ENCODE results near the gene SASH1. TPM values are rescaled to one million over a fixed set of nuclear protein-coding genes. Genes with fewer than 3 reads are reported as not detected.

Gene SASH1
- total RNA-seq, 1 donor from 2014 or later: 15.5 TPM

- DNase-seq (ENCODE audit: low read depth) (no peak), FAIRE-seq (no peak)
- Mint-ChIP-seq H3K9me3 (ENCODE audit: unreplicated experiment) (no peaks in the 10 kb centered on the region), H3K4me3 (ENCODE audit: unreplicated experiment) (no peak overlapping the region), H3K27ac (ENCODE audit: unreplicated experiment) (no peak overlapping the region), H3K36me3 (ENCODE audit: low read depth, unreplicated experiment) (no peaks in the 10 kb centered on the region), H3K4me1 (ENCODE audit: low read depth, unreplicated experiment) (no peaks in the 10 kb centered on the region), H3K27me3 (ENCODE audit: low read depth, unreplicated experiment) (peaks cover 2% of the 10 kb centered on the region)
- Histone ChIP-seq H3K79me2 (ENCODE audit: insufficient read depth, low read length) (no peaks in the 10 kb centered on the region), H3K36me3 (ENCODE audit: insufficient read depth, low read length) (no peaks in the 10 kb centered on the region), H3K9ac (ENCODE audit: low read length) (no peak overlapping the region), H3K27ac (ENCODE audit: low read depth, low read length) (no peak overlapping the region), H2AFZ (ENCODE audit: low read depth, low read length) (no peak overlapping the region), H3K4me1 (ENCODE audit: insufficient read depth, low read length) (no peaks in the 10 kb centered on the region), H3K9me3 (ENCODE audit: insufficient read depth, low read depth, low read length) (no peaks in the 10 kb centered on the region), H3K4me3 (ENCODE audit: insufficient read depth, low read depth, low read length) (no peak overlapping the region), H3K27me3 (ENCODE audit: insufficient read depth, low read length) (no peaks in the 10 kb centered on the region), H3K4me2 (ENCODE audit: low read length) (no peak overlapping the region), H4K20me1 (ENCODE audit: insufficient read depth, low read length) (no peaks in the 10 kb centered on the region)
- TF ChIP-seq, protein P1, sequence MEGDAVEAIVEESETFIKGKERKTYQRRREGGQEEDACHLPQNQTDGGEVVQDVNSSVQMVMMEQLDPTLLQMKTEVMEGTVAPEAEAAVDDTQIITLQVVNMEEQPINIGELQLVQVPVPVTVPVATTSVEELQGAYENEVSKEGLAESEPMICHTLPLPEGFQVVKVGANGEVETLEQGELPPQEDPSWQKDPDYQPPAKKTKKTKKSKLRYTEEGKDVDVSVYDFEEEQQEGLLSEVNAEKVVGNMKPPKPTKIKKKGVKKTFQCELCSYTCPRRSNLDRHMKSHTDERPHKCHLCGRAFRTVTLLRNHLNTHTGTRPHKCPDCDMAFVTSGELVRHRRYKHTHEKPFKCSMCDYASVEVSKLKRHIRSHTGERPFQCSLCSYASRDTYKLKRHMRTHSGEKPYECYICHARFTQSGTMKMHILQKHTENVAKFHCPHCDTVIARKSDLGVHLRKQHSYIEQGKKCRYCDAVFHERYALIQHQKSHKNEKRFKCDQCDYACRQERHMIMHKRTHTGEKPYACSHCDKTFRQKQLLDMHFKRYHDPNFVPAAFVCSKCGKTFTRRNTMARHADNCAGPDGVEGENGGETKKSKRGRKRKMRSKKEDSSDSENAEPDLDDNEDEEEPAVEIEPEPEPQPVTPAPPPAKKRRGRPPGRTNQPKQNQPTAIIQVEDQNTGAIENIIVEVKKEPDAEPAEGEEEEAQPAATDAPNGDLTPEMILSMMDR (IDR thresholded peaks at IDR 0.05; ENCODE audit: insufficient read depth, low read depth, low read length): no peak
- no peak for TF ChIP-seq EZH2 (IDR thresholded peaks at IDR 0.05; ENCODE audit: insufficient read depth, low read length)
These were observed 44.0 kb upstream of the SASH1 start for GRCh38 chr6:148298683-148299082.

- H3K4me2 ChIP-seq (ENCODE audit: low read length): no peak overlapping the region
- H3K27me3 Mint-ChIP-seq (ENCODE audit: low read depth, unreplicated experiment): no peaks in the 10 kb centered on the region
- no peak overlapping the region for H3K27ac Mint-ChIP-seq (ENCODE audit: unreplicated experiment)
- no peaks in the 10 kb centered on the region for H4K20me1 ChIP-seq (ENCODE audit: insufficient read depth, low read length)
- H3K4me3 Mint-ChIP-seq (ENCODE audit: unreplicated experiment): no peak overlapping the region
- H3K9me3 Mint-ChIP-seq (ENCODE audit: unreplicated experiment): no peaks in the 10 kb centered on the region
- no peaks in the 10 kb centered on the region for H3K9me3 ChIP-seq (ENCODE audit: insufficient read depth, low read depth, low read length)
- H3K4me1 ChIP-seq (ENCODE audit: insufficient read depth, low read length): peaks cover 20% of the 10 kb centered on the region
- no peak overlapping the region for H2AFZ ChIP-seq (ENCODE audit: low read depth, low read length)
- no peaks in the 10 kb centered on the region for H3K36me3 ChIP-seq (ENCODE audit: insufficient read depth, low read length)
- H3K27me3 ChIP-seq (ENCODE audit: insufficient read depth, low read length): no peaks in the 10 kb centered on the region
- no peak for DNase-seq (ENCODE audit: low read depth)
- FAIRE-seq: no peak
- peaks cover 10% of the 10 kb centered on the region for H3K4me1 Mint-ChIP-seq (ENCODE audit: low read depth, unreplicated experiment)
- no peak overlapping the region for H3K9ac ChIP-seq (ENCODE audit: low read length)
- no peak overlapping the region for H3K4me3 ChIP-seq (ENCODE audit: insufficient read depth, low read depth, low read length)
- H3K27ac ChIP-seq (ENCODE audit: low read depth, low read length): no peak overlapping the region
- TF ChIP-seq EZH2 (IDR thresholded peaks at IDR 0.05; ENCODE audit: insufficient read depth, low read length): no peak
- TF ChIP-seq, protein P1 (IDR thresholded peaks at IDR 0.05; ENCODE audit: insufficient read depth, low read depth, low read length): no peak
- no peaks in the 10 kb centered on the region for H3K36me3 Mint-ChIP-seq (ENCODE audit: low read depth, unreplicated experiment)
- no peaks in the 10 kb centered on the region for H3K79me2 ChIP-seq (ENCODE audit: insufficient read depth, low read length)
These were observed 39.0 kb upstream of the SASH1 start for GRCh38 chr6:148303616-148304015.

DNA sequence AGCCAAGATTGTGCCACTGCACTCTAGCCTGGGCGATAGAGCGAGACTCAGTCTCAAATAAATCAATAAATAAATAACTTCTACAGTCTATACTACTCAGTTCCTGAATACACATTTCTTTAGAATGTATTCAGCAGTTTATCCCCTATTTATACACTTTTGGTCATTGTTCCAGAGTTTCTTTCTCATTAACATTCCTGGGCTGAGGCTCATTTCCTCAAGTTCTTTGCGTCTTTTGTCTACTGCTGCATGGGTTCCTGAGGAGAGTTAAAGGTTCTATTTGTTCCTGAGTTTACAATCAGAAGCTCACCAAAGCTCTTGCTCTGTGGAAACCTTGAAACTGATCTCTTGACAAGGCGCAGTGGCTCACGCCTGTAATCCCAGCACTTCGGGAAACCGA, 37.7 kb upstream of the SASH1 start:
- Histone ChIP-seq H3K4me3 (ENCODE audit: insufficient read depth, low read depth, low read length) (no peak overlapping the region), H3K36me3 (ENCODE audit: insufficient read depth, low read length) (no peaks in the 10 kb centered on the region), H4K20me1 (ENCODE audit: insufficient read depth, low read length) (no peaks in the 10 kb centered on the region), H3K9ac (ENCODE audit: low read length) (no peak overlapping the region), H3K4me1 (ENCODE audit: insufficient read depth, low read length) (peaks cover 20% of the 10 kb centered on the region), H3K27ac (ENCODE audit: low read depth, low read length) (peak overlapping the region; percentile 54), H3K4me2 (ENCODE audit: low read length) (peak overlapping the region; percentile 10), H2AFZ (ENCODE audit: low read depth, low read length) (no peak overlapping the region), H3K79me2 (ENCODE audit: insufficient read depth, low read length) (no peaks in the 10 kb centered on the region), H3K27me3 (ENCODE audit: insufficient read depth, low read length) (no peaks in the 10 kb centered on the region), H3K9me3 (ENCODE audit: insufficient read depth, low read depth, low read length) (no peaks in the 10 kb centered on the region)
- H3K27ac Mint-ChIP-seq (ENCODE audit: unreplicated experiment): no peak overlapping the region
- DNase-seq (ENCODE audit: low read depth) (peak; percentile 87), FAIRE-seq (no peak)
- TF ChIP-seq, protein P1 (IDR thresholded peaks at IDR 0.05; ENCODE audit: insufficient read depth, low read depth, low read length): no peak
- TF ChIP-seq EZH2 (IDR thresholded peaks at IDR 0.05; ENCODE audit: insufficient read depth, low read length): no peak
- peaks cover 10% of the 10 kb centered on the region for H3K4me1 Mint-ChIP-seq (ENCODE audit: low read depth, unreplicated experiment)
- no peak overlapping the region for H3K4me3 Mint-ChIP-seq (ENCODE audit: unreplicated experiment)
- H3K9me3 Mint-ChIP-seq (ENCODE audit: unreplicated experiment): no peaks in the 10 kb centered on the region
- H3K36me3 Mint-ChIP-seq (ENCODE audit: low read depth, unreplicated experiment): no peaks in the 10 kb centered on the region
- H3K27me3 Mint-ChIP-seq (ENCODE audit: low read depth, unreplicated experiment): no peaks in the 10 kb centered on the region

All from astrocyte (in vitro differentiated cells and primary cell).